K562 (cell line): ENCODE results near the gene ZNF169. TPM values are rescaled to one million over a fixed set of nuclear protein-coding genes. Genes with fewer than 3 reads are reported as not detected.

Experiments used
- BCL6 ChIP-seq: fragments of 250-450 bp; sonication (Bioruptor Pico); IDR thresholded peaks from 2 replicates; pipeline ENCODE4 v1.4.0; 2020
- EGR1 ChIP-seq: fragments of 450-650 bp; conservative IDR thresholded peaks from 2 replicates; pipeline ENCODE4 v1.6.1; 2017; ENCODE audit warnings: mild to moderate bottlenecking
- ELF1 ChIP-seq: fragments of 200-800 bp; sonication (Bioruptor generic); IDR thresholded peaks from 2 replicates; pipeline ENCODE4 v1.6.1; 2016; ENCODE audit warnings: missing genetic modification characterization, missing compliant biosample characterization
- EP400 ChIP-seq: fragments of 450-650 bp; IDR thresholded peaks from 2 replicates; pipeline ENCODE4 v1.6.1; 2017; ENCODE audit warnings: antibody characterized with exemption, mild to moderate bottlenecking, moderate library complexity
- ESRRA ChIP-seq: fragments of 450-650 bp; IDR thresholded peaks from 2 replicates; pipeline ENCODE4 v1.6.1; 2014; ENCODE audit warnings: low read depth, mild to moderate bottlenecking, moderate library complexity, borderline replicate concordance
- HDAC1 ChIP-seq, 2 experiments: fragments of 450-650 bp; IDR thresholded peaks; 2 replicates each; pipeline ENCODE4 v1.6.1; 2016 to 2017; ENCODE audit warnings: inconsistent platforms in 1 of 2, mild to moderate bottlenecking in 1 of 2, moderate library complexity in 1 of 2
- KAT8 ChIP-seq: fragments of 450-650 bp; IDR thresholded peaks from 2 replicates; pipeline ENCODE4 v1.6.1; 2016; ENCODE audit warnings: low read depth, mild to moderate bottlenecking
- KDM1A ChIP-seq, 2 experiments: fragments of 450-650 bp; IDR thresholded peaks; 2 replicates each; pipeline ENCODE4 v1.6.1; 2016; ENCODE audit warnings: mild to moderate bottlenecking in 2 of 2
- MCM3 ChIP-seq: fragments of 450-650 bp; IDR thresholded peaks from 2 replicates; pipeline ENCODE4 v1.6.1; 2016
- PHF21A ChIP-seq: fragments of 450-650 bp; IDR thresholded peaks from 2 replicates; pipeline ENCODE4 v1.6.1; 2017; ENCODE audit warnings: low read depth, borderline replicate concordance
- RAD21 ChIP-seq, 2 experiments: fragments of 250-450 bp in 1 of 2; fragments of 450-650 bp in 1 of 2; sonication (Bioruptor Pico) in 1 of 2; formaldehyde crosslinking in 1 of 2; IDR thresholded peaks in 1 of 2; conservative IDR thresholded peaks in 1 of 2; 2 replicates each; pipeline versions ENCODE4 v1.4.0 to v1.8.0; 2020 to 2022; ENCODE audit warnings: mild to moderate bottlenecking in 2 of 2, moderate library complexity in 1 of 2
- RAD51 ChIP-seq: fragments of 450-650 bp; IDR thresholded peaks from 2 replicates; pipeline ENCODE4 v1.7.1; 2016; ENCODE audit warnings: low read depth, mild to moderate bottlenecking, borderline replicate concordance
- RERE ChIP-seq: sonication (generic); formaldehyde crosslinking; IDR thresholded peaks from 2 replicates; pipeline ENCODE4 v1.8.0; 2023; ENCODE audit warnings: missing genetic modification reagents, mild to moderate bottlenecking, borderline replicate concordance
- SMAD4 ChIP-seq: fragments of 250-450 bp; sonication (Bioruptor Pico); conservative IDR thresholded peaks from 2 replicates; pipeline ENCODE4 v1.8.0; 2021; ENCODE audit warnings: inconsistent platforms, mild to moderate bottlenecking, moderate library complexity
- THAP12 ChIP-seq: fragments of 250-450 bp; sonication (Bioruptor Pico); IDR thresholded peaks from 2 replicates; pipeline ENCODE4 v1.9.0; 2021; ENCODE audit warnings: mild to moderate bottlenecking, inconsistent platforms
- polyA plus RNA-seq, 8 experiments: library from polyadenylated mRNA; depleted of rRNA in 4 of 8; stranded (reverse) in 5 of 8; unstranded in 3 of 8; fragments of >200 nt; fragmentation: Nextera tagmentation in 2 of 8; fragmentation: Illumina TruSeq in 1 of 8; extraction: Ambion mirVana in 2 of 8; extraction: Trizol in 1 of 8; gene quantifications; 2 replicates each; pipeline versions ENCODE4 v1.2.1 to v1.2.3, GENCODE V29; 2011 to 2014; ENCODE audit warnings: inconsistent platforms in 1 of 8, missing spikeins in 1 of 8
- total RNA-seq, 7 experiments: library from RNA; depleted of rRNA in 6 of 7; stranded (reverse); fragments of >200 nt in 6 of 7; fragmentation: Illumina TruSeq in 2 of 7; extraction: Trizol in 2 of 7; gene quantifications; 2 replicates each; pipeline versions ENCODE4 v1.2.1 to v1.2.3, GENCODE V29; 2011 to 2021; ENCODE audit warnings: low replicate concordance in 1 of 7
- TF ChIP-seq, protein P1 (sequence below): fragments of 250-450 bp; sonication (Bioruptor Pico); IDR thresholded peaks from 2 replicates; pipeline ENCODE4 v1.5.0; 2021; ENCODE audit warnings: mild to moderate bottlenecking, borderline replicate concordance
- TF ChIP-seq, protein P2 (sequence below): fragments of 450-650 bp; formaldehyde crosslinking; IDR thresholded peaks from 2 replicates; pipeline ENCODE4 v1.4.0; 2020; ENCODE audit warnings: mild to moderate bottlenecking, moderate library complexity

Gene ZNF169
- total and polyA plus RNA-seq, 9 of the 15 experiments (the other 6 are each of a cell fraction or from before 2014, with no cell fraction given): 2.0 to 16.2 (median 5.6) TPM

- TF ChIP-seq, protein P1, sequence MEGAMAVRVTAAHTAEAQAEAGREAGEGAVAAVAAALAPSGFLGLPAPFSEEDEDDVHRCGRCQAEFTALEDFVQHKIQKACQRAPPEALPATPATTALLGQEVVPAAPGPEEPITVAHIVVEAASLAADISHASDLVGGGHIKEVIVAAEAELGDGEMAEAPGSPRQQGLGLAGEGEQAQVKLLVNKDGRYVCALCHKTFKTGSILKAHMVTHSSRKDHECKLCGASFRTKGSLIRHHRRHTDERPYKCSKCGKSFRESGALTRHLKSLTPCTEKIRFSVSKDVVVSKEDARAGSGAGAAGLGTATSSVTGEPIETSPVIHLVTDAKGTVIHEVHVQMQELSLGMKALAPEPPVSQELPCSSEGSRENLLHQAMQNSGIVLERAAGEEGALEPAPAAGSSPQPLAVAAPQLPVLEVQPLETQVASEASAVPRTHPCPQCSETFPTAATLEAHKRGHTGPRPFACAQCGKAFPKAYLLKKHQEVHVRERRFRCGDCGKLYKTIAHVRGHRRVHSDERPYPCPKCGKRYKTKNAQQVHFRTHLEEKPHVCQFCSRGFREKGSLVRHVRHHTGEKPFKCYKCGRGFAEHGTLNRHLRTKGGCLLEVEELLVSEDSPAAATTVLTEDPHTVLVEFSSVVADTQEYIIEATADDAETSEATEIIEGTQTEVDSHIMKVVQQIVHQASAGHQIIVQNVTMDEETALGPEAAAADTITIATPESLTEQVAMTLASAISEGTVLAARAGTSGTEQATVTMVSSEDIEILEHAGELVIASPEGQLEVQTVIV (CRISPR knock-in tag): no peak
- TF ChIP-seq PHF21A: no peak
- TF ChIP-seq ELF1 (tag): peak; percentile 69
- TF ChIP-seq RERE (CRISPR knock-in tag): no peak
- TF ChIP-seq ESRRA: peak; percentile 88
- no peak for TF ChIP-seq HDAC1 (IDR thresholded peaks at IDR 0.05)
- no peak for TF ChIP-seq BCL6 (CRISPR knock-in tag)
- TF ChIP-seq KAT8: no peak
- no peak for TF ChIP-seq SMAD4 (CRISPR knock-in tag)
- peak; percentile 97 to 99 for TF ChIP-seq RAD21 (CRISPR knock-in tag; conservative IDR thresholded peaks at IDR 0.05 in 1 of 2, IDR thresholded peaks at IDR 0.05 in 1 of 2)
- TF ChIP-seq THAP12 (CRISPR knock-in tag): no peak
- TF ChIP-seq EGR1: no peak
- no peak for TF ChIP-seq MCM3
- TF ChIP-seq RAD51: peak; percentile 43; the same call in 1 of the 2 replicates
- TF ChIP-seq EP400: peak; percentile 22; the same call in 1 of the 2 replicates
- TF ChIP-seq, protein P2, sequence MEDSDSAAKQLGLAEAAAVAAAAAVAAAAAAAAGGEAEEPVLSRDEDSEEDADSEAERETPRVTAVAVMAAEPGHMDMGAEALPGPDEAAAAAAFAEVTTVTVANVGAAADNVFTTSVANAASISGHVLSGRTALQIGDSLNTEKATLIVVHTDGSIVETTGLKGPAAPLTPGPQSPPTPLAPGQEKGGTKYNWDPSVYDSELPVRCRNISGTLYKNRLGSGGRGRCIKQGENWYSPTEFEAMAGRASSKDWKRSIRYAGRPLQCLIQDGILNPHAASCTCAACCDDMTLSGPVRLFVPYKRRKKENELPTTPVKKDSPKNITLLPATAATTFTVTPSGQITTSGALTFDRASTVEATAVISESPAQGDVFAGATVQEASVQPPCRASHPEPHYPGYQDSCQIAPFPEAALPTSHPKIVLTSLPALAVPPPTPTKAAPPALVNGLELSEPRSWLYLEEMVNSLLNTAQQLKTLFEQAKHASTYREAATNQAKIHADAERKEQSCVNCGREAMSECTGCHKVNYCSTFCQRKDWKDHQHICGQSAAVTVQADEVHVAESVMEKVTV (CRISPR knock-in tag): peak; percentile 97
- TF ChIP-seq KDM1A (IDR thresholded peaks at IDR 0.05): no peak
Observed at GRCh38 chr9:94213511-94214124, 45.5 kb upstream of the ZNF169 start (continued).
